Measurements from ENCODE around the gene JAZF1. TPM values are rescaled to one million over a fixed set of nuclear protein-coding genes. Genes with fewer than 3 reads are reported as not detected.

JAZF1 gene
- total RNA-seq, 1 experiment from 2014 or later, result 1.5 TPM

DNA sequence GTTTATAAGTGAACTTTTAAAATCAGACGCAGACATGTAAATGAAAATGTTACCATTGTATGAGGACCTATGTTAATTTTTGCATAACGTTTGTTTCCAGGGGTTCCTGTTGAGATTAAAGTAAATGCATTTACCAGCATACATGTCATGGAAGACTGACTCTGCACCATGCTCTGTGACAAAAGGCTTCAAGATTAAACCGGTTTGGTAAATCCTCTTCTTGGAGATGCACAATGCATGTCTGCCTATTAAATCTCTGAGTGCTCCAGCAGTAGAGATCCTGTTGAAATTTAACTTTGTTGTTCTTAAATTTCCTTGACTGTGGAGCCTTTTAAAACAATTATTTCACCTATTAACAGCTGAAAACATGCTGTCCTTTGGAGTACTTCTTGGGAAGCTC lies 36.5 kb upstream of the JAZF1 start:
- intact Hi-C loops (cut with micrococcal nuclease; ENCODE audit: unreplicated experiment), result no loop called here
- ChIA-PET POLR2A (ENCODE audit: low non-redundant PET) (no interaction called here), CTCF (no interaction called here)
- Histone ChIP-seq H3K4me3 (ENCODE audit: low read depth, low read length, poor library complexity, severe bottlenecking) (no peak overlapping the region), H3K4me1 (ENCODE audit: insufficient read depth, low read length, poor library complexity, severe bottlenecking) (no peaks in the 10 kb centered on the region), H3K27me3 (replicated peaks; ENCODE audit: insufficient read depth, low read depth, low read length, poor library complexity) (no peaks in the 10 kb centered on the region), H3K36me3 (ENCODE audit: insufficient read depth, low read length, poor library complexity, severe bottlenecking) (no peaks in the 10 kb centered on the region), H3K27ac (ENCODE audit: low read depth, low read length, poor library complexity, severe bottlenecking) (no peak overlapping the region), H3K9me3 (ENCODE audit: low read depth, low read length, poor library complexity, severe bottlenecking) (no peaks in the 10 kb centered on the region)
- no TSS peak for BruUV-seq (replicated peaks)
- no peak for TF ChIP-seq EZH2 (IDR thresholded peaks at IDR 0.05; ENCODE audit: borderline replicate concordance, low read depth, low read length, poor library complexity, severe bottlenecking)
- TF ChIP-seq, protein P1, sequence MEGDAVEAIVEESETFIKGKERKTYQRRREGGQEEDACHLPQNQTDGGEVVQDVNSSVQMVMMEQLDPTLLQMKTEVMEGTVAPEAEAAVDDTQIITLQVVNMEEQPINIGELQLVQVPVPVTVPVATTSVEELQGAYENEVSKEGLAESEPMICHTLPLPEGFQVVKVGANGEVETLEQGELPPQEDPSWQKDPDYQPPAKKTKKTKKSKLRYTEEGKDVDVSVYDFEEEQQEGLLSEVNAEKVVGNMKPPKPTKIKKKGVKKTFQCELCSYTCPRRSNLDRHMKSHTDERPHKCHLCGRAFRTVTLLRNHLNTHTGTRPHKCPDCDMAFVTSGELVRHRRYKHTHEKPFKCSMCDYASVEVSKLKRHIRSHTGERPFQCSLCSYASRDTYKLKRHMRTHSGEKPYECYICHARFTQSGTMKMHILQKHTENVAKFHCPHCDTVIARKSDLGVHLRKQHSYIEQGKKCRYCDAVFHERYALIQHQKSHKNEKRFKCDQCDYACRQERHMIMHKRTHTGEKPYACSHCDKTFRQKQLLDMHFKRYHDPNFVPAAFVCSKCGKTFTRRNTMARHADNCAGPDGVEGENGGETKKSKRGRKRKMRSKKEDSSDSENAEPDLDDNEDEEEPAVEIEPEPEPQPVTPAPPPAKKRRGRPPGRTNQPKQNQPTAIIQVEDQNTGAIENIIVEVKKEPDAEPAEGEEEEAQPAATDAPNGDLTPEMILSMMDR (conservative IDR thresholded peaks at IDR 0.05; ENCODE audit: low read depth, low read length), result no peak
- DNase-seq (ENCODE audit: low spot score), result no peak

DNA sequence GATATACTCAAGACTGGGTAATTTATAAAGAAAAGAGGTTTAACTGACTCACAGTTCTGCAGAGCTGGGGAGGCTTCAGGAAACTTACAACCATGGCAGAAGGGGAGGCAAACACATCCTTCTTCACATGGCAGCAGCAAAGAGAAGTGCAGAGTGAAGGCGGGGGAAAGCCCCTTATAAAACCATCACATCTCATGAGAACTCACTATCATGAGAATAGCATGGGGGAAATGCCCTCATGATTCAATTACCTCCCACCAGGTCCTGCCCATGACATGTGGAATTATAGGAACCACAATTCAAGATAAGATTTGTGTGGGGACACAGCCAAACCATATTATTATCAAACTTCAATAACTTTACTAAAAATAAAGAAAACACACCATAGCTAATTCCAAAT lies 30.4 kb upstream of the JAZF1 start:
- no peak overlapping the region for H3K4me3 ChIP-seq (ENCODE audit: low read depth, low read length, poor library complexity, severe bottlenecking)
- no peaks in the 10 kb centered on the region for H3K4me1 ChIP-seq (ENCODE audit: insufficient read depth, low read length, poor library complexity, severe bottlenecking)
- no TSS peak for BruUV-seq (replicated peaks)
- H3K36me3 ChIP-seq (ENCODE audit: insufficient read depth, low read length, poor library complexity, severe bottlenecking), result no peaks in the 10 kb centered on the region
- TF ChIP-seq EZH2 (IDR thresholded peaks at IDR 0.05; ENCODE audit: borderline replicate concordance, low read depth, low read length, poor library complexity, severe bottlenecking), result no peak
- TF ChIP-seq, protein P1 (conservative IDR thresholded peaks at IDR 0.05; ENCODE audit: low read depth, low read length), result no peak
- no peak for DNase-seq (ENCODE audit: low spot score)
- H3K27ac ChIP-seq (ENCODE audit: low read depth, low read length, poor library complexity, severe bottlenecking), result no peak overlapping the region
- H3K9me3 ChIP-seq (ENCODE audit: low read depth, low read length, poor library complexity, severe bottlenecking), result no peaks in the 10 kb centered on the region
- no peaks in the 10 kb centered on the region for H3K27me3 ChIP-seq (replicated peaks; ENCODE audit: insufficient read depth, low read depth, low read length, poor library complexity)
- POLR2A ChIA-PET (ENCODE audit: low non-redundant PET), result no interaction called here
- intact Hi-C loops (cut with micrococcal nuclease; ENCODE audit: unreplicated experiment), result no loop called here
- CTCF ChIA-PET, result no interaction called here

DNA sequence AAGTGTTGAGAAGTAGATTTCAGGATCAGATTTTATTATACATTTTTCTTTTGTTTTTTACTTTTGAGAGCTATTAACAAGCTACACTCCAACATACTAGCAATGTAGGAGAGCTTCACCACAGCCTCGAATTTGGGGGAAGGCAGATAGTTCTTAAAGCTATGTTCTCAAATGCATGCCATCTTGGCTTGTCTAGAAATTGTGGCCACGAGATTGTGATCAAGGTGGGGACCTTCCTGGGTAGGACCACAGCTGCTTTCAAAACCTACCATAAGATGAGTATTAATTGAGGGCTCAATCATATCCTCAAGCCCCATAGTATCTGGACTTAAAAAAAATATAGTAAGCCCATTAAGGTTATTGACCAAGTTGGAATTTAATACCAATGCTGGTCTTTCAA lies 27.9 kb upstream of the JAZF1 start:
- BruUV-seq (replicated peaks), result no TSS peak
- no peak overlapping the region for H3K4me3 ChIP-seq (ENCODE audit: low read depth, low read length, poor library complexity, severe bottlenecking)
- ChIA-PET POLR2A (ENCODE audit: low non-redundant PET) (no interaction called here), CTCF (no interaction called here)
- no peaks in the 10 kb centered on the region for H3K27me3 ChIP-seq (replicated peaks; ENCODE audit: insufficient read depth, low read depth, low read length, poor library complexity)
- H3K9me3 ChIP-seq (ENCODE audit: low read depth, low read length, poor library complexity, severe bottlenecking), result no peaks in the 10 kb centered on the region
- intact Hi-C loops (cut with micrococcal nuclease; ENCODE audit: unreplicated experiment), result no loop called here
- TF ChIP-seq, protein P1 (conservative IDR thresholded peaks at IDR 0.05; ENCODE audit: low read depth, low read length), result no peak
- TF ChIP-seq EZH2 (IDR thresholded peaks at IDR 0.05; ENCODE audit: borderline replicate concordance, low read depth, low read length, poor library complexity, severe bottlenecking), result no peak
- DNase-seq (ENCODE audit: low spot score), result no peak
- no peaks in the 10 kb centered on the region for H3K4me1 ChIP-seq (ENCODE audit: insufficient read depth, low read length, poor library complexity, severe bottlenecking)
- no peak overlapping the region for H3K27ac ChIP-seq (ENCODE audit: low read depth, low read length, poor library complexity, severe bottlenecking)
- no peaks in the 10 kb centered on the region for H3K36me3 ChIP-seq (ENCODE audit: insufficient read depth, low read length, poor library complexity, severe bottlenecking)
